Left lung (tissue), 10 donors: Measurements from ENCODE around the gene BCKDK. TPM values are rescaled to one million over a fixed set of nuclear protein-coding genes. Genes with fewer than 3 reads are reported as not detected.

Experiments used
- ATAC-seq: fragments of 200-7000 bp; cut with Tn5 transposase; one replicate; pipeline ENCODE4 v1.9.1; 2020; ENCODE audit warnings: moderate library complexity
- DNase-seq, 4 donors: peaks; one replicate each; pipeline ENCODE4 v3.0.0-alpha.2; 2013 to 2020
- H3K27ac ChIP-seq, 2 donors: fragments of 200-600 bp; sonication (generic) in 1 of 2; one replicate each; pipeline versions ENCODE4 v1.5.0 to v1.8.0; 2020 to 2021
- H3K27me3 ChIP-seq, 2 donors: fragments of 200-600 bp; sonication (generic) in 1 of 2; one replicate each; pipeline versions ENCODE4 v1.5.0 to v1.8.0; 2020 to 2021
- H3K36me3 ChIP-seq, 2 donors: fragments of 200-600 bp; sonication (generic) in 1 of 2; one replicate each; pipeline versions ENCODE4 v1.5.0 to v1.8.0; 2020 to 2021
- H3K4me1 ChIP-seq, 2 donors: fragments of 200-600 bp; one replicate each; pipeline ENCODE4 v1.8.0; 2021
- H3K4me3 ChIP-seq, 2 donors: fragments of 200-600 bp; sonication (generic) in 1 of 2; one replicate each; pipeline versions ENCODE4 v1.5.0 to v1.8.0; 2020 to 2021; ENCODE audit warnings: mild to moderate bottlenecking in 1 of 2
- H3K9me3 ChIP-seq, 2 donors: fragments of 200-600 bp; sonication (generic) in 1 of 2; one replicate each; pipeline versions ENCODE4 v1.5.0 to v1.8.0; 2020 to 2021
- intact Hi-C, 2 donors: fragments of 100-400 bp; cut with DNase I; formaldehyde crosslinking; loops; one replicate each; pipeline versions ENCODE4 v1.11.2 to v1.14.2; 2022
- polyA plus RNA-seq, 6 donors: library from polyadenylated mRNA; unstranded; fragments of 120-200 nt; gene quantifications; one replicate each; pipeline ENCODE4 v1.2.1, GENCODE V29; 2013; ENCODE audit not compliant: insufficient read length in 6 of 6
- total RNA-seq, 2 donors: library from RNA; stranded (reverse); fragmentation: NEBNext Ultra II Directional; extraction: Animal tissue kit (Norgen Biotek cat#: 25700); gene quantifications; one replicate each; pipeline ENCODE4 v1.2.1, GENCODE V29; 2021
- TF ChIP-seq, protein P1 (sequence below), 2 donors: fragments of 200-600 bp; sonication (generic) in 1 of 2; IDR thresholded peaks; one replicate each; pipeline versions ENCODE4 v1.5.0 to v1.8.0; 2021; ENCODE audit warnings: antibody characterized with exemption in 2 of 2
- donor health status: DM: no; HTN: yes; CAD: no.
- donor health status: DM: no; HTN: no; CAD: no.

Gene BCKDK
- total and polyA plus RNA-seq, 8 donors = 32.8 to 43.8 (median 38.9) TPM

DNA sequence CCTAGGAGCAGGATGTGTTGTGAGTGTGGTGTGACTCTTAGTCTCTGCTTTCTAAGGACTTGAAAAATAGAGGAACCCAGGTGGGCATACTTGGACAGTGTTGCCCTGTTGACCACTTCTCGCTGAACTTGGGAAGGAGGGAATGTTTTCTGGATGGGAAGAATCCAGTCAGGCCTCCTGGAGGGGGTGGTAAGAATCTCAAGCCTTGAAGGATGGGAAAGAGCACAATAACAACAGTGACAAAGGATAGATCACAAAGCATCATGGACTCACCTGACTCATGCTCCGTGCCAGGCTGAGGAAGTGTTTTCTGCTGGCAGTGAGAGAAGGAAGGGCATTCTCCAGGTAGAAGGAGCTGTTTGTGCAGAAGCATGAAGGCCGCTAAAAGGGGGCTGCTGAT is 17.7 kb downstream of the BCKDK start:
- H3K9me3 ChIP-seq = no peaks in the 10 kb centered on the region
- intact Hi-C loops = no loop called here
- no peak for DNase-seq
- no peak for ATAC-seq
- TF ChIP-seq, protein P1, sequence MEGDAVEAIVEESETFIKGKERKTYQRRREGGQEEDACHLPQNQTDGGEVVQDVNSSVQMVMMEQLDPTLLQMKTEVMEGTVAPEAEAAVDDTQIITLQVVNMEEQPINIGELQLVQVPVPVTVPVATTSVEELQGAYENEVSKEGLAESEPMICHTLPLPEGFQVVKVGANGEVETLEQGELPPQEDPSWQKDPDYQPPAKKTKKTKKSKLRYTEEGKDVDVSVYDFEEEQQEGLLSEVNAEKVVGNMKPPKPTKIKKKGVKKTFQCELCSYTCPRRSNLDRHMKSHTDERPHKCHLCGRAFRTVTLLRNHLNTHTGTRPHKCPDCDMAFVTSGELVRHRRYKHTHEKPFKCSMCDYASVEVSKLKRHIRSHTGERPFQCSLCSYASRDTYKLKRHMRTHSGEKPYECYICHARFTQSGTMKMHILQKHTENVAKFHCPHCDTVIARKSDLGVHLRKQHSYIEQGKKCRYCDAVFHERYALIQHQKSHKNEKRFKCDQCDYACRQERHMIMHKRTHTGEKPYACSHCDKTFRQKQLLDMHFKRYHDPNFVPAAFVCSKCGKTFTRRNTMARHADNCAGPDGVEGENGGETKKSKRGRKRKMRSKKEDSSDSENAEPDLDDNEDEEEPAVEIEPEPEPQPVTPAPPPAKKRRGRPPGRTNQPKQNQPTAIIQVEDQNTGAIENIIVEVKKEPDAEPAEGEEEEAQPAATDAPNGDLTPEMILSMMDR (IDR thresholded peaks at IDR 0.05) = no peak
- H3K27me3 ChIP-seq = no peaks in the 10 kb centered on the region
- H3K27ac ChIP-seq = peak overlapping the region in 1 of 2 donors; percentile 97
- H3K4me3 ChIP-seq = no peak overlapping the region
- peaks cover 13 to 46% of the 10 kb centered on the region in 2 donors for H3K4me1 ChIP-seq
- H3K36me3 ChIP-seq = peaks cover 0 to 73% of the 10 kb centered on the region in 2 donors

- peaks cover 13 to 57% of the 10 kb centered on the region in 2 donors for H3K4me1 ChIP-seq
- H3K9me3 ChIP-seq = no peaks in the 10 kb centered on the region
- peaks cover 0 to 73% of the 10 kb centered on the region in 2 donors for H3K36me3 ChIP-seq
- ATAC-seq = peak; percentile 45
- intact Hi-C loops = no loop called here
- peak in 1 of 4 donors; percentile 72 for DNase-seq
- TF ChIP-seq, protein P1 (IDR thresholded peaks at IDR 0.05) = no peak
- H3K27me3 ChIP-seq = no peaks in the 10 kb centered on the region
- no peak overlapping the region for H3K4me3 ChIP-seq
- H3K27ac ChIP-seq = peak overlapping the region; percentile 90 to 97
Observed at GRCh38 chr16:31127182-31127581, 19.0 kb downstream of the BCKDK start.

DNA sequence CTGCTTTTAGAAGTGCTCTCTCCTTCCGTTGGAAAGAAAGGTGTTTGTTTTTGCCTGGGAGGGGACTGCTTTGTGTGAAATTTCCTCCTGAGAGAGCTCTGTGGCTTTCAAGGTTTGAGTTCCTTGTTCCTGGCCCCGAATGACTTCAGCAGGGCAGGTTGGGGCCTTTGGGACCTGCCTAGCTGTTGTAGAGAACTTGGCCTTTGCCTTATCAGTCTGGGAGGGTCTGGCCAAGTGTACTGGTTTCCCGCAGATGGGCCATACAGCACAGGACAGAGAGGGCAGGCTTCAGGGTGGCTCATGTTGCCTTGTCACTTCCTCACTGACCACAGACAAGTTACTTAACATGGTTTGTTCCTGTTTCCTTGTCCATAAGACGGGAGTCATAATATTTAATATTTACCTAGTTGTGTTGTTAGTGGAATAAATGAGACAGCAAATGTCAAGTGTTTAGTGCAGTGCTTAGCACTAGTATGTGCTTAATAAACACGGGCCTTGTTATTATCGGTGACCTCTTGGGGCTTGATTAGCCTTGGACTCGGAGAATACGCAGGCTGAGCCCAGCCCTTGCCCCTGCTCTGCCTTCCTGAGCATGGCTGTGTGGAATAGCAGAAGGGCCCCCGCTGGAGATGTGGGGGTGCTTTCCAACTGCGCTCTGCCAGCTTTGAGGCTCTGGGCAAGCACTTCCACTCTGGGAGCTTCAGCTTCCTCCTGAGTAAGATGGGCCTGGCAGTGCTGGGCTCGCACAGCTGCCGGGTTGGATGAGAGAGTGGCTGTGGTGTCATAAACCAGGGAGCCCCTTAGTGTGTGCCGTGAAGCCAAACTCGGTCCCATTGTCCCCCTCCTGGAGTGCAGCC is 20.8 kb downstream of the BCKDK start:
- Histone ChIP-seq H3K27me3 (no peaks in the 10 kb centered on the region), H3K36me3 (peaks cover 0 to 61% of the 10 kb centered on the region in 2 donors), H3K4me3 (no peak overlapping the region), H3K27ac (peak overlapping the region; percentile 90 to 97), H3K4me1 (peaks cover 17 to 73% of the 10 kb centered on the region in 2 donors), H3K9me3 (no peaks in the 10 kb centered on the region)
- intact Hi-C loops = no loop called here
- peak; percentile 65 for ATAC-seq
- TF ChIP-seq, protein P1 (IDR thresholded peaks at IDR 0.05) = no peak
- peak in 3 of 4 donors; percentile 50 to 87 (median 84) for DNase-seq

GRCh38 chr16:31129568-31130335 is 21.6 kb downstream of the BCKDK start:
- TF ChIP-seq, protein P1 (IDR thresholded peaks at IDR 0.05) = no peak
- DNase-seq (peak in 2 of 4 donors; percentile 77 to 89), ATAC-seq (peak; percentile 6)
- peak overlapping the region; percentile 90 to 97 for H3K27ac ChIP-seq
- no peaks in the 10 kb centered on the region for H3K9me3 ChIP-seq
- no peaks in the 10 kb centered on the region for H3K27me3 ChIP-seq
- peaks cover 17 to 81% of the 10 kb centered on the region in 2 donors for H3K4me1 ChIP-seq
- H3K36me3 ChIP-seq = peaks cover 0 to 55% of the 10 kb centered on the region in 2 donors
- peak overlapping the region in 1 of 2 donors; percentile 4 for H3K4me3 ChIP-seq
- intact Hi-C loops = no loop called here
